CD4-positive, alpha-beta T cell treated with Interleukin-17A for 4 hours (primary cell): ENCODE results near the gene ZBTB39.
"Not testable (repeated sequence)": the region's sequence is repeated elsewhere in the genome, so short reads cannot be mapped to it uniquely, and the experiment has no call there.

Source experiments
- DNase-seq: peaks from one replicate; pipeline ENCODE4 v3.0.0-alpha.2; 2020; ENCODE audit warnings: mixed read lengths

The ZBTB39 gene

DNA sequence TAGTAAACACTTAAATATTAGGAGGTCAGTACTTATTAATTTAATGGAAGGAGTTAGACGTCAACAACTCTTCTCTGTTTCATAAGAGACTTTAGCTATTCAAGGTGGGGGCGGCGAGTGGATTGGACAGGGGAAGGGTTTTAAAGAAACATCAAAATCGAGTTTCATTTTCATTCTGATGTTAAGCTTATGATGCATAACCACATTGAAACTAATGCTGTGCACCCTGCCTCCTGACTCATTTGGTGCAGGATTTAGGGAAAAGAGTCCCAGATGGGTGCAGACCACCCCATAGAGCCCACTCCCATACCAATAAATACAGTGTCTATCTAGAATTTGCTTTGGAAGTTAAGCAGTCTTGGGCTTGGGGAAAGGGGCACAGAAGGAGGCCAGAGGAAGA lies 7.4 kb downstream of the ZBTB39 start:
- DNase-seq, result no peak

DNA sequence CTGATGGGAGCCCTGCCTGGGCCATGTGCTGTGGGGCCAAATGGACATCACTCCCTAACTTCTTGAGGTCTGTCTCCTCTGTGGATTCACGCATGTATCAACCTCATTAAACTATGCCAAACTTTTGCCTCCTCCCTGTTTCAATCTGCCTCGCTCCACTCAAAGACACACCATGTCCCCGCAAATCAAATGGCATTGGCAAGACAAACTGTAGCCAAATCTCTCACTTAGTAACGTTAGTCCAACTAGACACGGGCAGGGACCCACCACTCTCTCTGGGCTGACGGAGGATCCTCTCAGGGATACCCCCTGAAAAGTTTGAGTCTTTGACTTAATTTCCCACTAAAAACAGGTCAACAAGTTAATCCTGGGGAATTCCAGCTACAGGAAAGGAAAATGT lies 8.0 kb downstream of the ZBTB39 start:
- DNase-seq, result no peak

DNA sequence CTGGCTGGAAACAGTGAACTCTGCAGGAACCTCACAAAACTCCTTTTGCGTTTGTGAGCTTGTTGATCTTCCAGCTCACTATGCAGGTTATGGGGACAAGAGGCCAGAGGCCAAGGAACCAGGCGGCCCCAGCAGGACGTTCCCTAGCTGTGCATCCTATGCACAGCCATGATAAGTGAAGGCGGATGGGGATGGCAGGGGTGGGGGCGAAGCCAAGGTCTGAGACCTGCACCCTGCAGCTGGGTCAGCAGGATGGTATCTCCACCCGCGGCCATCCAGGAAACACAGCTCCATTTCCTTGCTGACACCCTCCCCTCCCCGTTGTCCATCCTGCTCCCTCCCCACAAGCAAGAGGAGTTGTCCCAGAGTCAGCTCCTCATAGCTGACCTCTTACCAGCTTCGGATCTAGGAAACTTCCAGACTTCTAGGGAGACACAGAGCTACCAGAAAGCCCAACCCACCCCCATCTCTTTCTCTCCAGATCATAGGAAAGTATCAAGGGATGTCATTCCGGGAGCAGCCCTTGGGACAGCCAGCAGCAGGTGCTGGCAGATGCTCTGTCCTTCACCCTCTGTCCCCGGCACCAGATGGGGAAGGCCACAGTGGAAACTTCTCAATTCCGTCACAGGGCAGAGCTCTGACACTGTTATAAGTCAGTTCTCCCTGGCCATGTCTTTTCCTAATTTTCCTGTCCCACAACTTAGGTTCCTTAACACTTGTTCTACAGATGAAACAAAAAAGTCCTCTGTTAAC lies 9.4 kb downstream of the ZBTB39 start:
- no peak for DNase-seq

DNA sequence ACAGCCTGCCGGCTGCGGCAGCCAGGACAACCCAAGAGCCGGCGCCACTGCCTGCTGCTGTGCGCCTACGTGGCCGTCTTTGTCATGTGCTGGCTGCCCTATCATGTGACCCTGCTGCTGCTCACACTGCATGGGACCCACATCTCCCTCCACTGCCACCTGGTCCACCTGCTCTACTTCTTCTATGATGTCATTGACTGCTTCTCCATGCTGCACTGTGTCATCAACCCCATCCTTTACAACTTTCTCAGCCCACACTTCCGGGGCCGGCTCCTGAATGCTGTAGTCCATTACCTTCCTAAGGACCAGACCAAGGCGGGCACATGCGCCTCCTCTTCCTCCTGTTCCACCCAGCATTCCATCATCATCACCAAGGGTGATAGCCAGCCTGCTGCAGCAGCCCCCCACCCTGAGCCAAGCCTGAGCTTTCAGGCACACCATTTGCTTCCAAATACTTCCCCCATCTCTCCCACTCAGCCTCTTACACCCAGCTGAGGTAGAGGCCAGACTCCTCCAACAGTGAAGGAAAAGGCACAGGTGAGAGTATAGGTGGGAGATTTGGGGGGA lies 10.3 kb downstream of the ZBTB39 start:
- DNase-seq, result no peak

DNA sequence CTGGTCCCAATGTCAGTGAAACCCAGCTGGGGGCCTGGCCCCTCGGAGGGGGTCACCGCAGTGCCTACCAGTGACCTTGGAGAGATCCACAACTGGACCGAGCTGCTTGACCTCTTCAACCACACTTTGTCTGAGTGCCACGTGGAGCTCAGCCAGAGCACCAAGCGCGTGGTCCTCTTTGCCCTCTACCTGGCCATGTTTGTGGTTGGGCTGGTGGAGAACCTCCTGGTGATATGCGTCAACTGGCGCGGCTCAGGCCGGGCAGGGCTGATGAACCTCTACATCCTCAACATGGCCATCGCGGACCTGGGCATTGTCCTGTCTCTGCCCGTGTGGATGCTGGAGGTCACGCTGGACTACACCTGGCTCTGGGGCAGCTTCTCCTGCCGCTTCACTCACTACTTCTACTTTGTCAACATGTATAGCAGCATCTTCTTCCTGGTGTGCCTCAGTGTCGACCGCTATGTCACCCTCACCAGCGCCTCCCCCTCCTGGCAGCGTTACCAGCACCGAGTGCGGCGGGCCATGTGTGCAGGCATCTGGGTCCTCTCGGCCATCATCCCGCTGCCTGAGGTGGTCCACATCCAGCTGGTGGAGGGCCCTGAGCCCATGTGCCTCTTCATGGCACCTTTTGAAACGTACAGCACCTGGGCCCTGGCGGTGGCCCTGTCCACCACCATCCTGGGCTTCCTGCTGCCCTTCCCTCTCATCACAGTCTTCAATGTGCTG lies 11.0 kb downstream of the ZBTB39 start:
- DNase-seq, result no peak

DNA sequence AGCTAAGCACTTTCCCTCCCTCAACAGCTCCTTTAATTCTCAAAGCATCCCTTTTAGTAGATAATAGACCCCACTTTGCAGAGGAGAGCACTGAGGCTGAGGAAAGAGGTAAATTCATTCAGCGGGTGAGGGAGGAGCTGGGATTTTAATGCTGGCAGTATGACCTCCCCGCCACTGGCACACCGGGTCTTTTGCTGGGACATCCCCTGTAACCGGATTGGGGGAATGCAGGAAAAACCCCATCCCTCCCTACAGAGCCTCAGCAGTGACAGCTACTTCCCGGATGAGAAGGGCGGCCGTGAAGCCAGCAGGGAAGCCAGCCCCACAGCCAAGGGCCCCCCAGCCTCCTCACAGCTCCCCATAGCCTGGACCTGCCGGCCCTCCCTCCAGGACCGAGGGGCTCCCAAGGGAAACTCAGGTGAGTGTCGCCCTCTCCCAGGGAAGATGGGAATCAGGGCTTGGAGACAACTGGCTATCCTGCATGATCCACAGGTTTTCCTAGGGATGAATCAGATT lies 12.1 kb downstream of the ZBTB39 start:
- DNase-seq, result no peak

DNA sequence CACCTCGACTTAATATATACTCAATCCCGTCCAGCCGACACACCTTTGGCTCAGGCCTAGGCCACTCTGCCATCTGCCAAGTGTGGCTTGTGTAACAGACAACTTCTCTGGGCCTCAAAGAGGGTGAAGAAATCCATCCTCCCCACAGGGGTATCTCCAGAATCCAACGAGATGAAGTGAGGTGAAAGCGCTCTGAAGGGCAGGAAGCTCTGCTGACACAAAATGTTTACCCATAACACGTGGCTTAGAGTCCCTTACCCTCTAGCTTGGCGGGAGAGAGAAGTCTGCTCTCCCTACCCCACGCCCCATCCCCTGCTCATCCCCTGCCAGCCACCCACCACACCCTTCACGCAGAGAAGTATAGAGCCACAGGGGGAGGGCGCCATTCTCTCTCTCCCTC lies 13.0 kb downstream of the ZBTB39 start:
- no peak for DNase-seq

DNA sequence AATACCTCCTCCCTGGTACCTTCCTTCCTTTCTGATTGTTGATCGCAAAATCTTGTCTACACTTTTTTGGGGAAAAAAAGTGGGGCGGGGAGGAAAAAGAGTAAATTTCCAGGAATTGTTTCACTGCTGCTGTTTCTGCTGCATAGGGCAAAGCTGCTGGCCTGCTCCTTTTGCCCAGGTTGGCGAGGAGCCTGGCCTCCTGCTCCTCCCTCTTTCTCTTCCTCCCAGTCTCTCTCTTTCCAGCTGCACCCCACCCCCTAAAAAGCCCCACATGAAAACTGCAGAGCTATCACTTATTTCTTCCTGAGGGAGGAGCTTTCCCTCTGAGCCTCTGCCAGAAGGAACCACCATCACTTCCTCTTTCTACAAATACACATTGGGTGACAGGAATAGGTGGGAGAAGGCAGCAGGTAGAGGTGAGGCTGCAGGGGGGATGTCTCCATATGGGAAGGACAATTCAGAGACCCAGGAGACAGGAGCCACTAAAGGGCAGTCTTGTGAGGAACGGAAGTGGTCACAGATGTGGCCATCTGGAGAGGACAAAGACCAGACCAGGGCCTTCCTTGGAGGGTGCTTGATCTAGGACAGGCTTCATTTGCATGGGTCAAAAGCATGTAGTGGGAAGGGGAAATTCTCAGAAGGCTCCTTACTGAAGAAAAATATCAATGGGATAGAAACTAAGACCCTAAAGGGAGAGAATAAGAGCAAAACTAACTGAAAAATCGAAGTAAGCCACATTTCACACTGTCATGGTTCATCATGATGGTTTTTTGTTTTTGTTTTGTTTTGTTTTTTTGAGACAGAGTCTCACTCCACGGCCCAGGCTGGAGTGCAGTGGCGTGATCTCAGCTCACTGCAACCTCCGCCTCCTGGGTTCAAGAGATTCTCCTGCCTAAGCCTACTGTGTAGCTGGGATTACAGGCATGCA lies 14.8 kb downstream of the ZBTB39 start:
- DNase-seq, result no peak

DNA sequence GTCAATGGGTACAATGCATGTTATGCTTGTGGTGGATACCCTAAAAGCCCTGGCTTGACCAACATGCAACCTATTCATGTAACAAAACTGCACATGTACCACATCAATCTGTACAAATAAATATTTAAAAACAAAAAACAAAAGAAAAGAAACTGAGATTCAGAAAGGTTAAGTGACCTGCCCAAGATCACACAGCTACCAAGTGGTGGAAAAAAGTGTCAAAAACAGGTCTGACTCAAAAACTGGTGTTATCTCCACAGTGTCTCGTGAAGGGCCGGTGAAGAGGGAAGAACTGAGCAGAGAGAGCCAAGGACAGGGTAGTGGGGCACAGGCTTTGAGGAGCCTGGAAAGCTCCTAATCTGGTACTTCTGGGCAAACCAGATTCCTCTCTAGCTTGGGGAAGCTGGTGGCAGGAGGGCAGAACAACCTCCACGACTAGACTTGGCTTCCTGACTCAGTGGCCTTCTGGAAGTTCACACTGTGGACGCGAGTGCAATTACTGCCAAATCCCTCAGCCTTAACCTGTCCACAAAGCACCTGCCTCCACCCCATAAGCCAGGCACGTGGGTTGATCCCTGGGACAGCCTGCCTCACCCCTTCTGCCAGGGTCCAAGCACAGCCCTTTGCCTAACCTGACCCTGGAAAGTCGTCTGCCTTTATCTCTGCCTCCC lies 15.6 kb downstream of the ZBTB39 start:
- DNase-seq, result no peak

DNA sequence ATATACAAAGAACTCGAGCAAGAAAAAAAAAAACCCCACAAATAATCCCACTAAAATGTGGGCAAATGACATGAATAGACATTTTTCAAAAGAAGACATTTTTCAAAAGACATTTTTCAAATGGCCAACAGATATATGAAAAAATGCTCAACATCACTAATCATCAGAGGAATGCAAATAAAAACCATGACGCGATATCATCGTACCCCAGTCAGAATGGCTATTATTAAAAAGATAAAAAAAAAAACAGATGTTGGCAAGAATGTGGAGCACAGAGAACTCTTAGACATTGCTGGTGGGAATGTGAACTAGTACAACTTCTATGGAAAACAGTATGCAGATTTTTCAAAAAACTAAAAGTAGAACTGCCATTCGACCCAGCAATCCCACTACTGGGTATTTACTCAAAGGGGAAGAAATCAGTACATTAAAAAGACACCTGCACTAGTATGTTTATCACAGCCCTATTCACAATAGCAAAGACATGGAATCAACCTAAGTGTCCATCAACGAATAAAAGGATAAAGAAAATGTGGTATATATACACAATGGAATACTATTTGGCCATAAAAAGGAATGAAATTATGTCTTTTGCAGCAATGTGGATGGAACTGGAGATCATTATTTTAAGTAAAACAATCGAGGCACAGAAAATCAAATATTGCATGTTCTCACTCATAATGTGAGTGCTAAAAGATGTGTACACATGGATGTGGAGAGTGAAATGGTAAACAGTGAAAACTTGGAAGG lies 16.3 kb downstream of the ZBTB39 start:
- no peak for DNase-seq

DNA sequence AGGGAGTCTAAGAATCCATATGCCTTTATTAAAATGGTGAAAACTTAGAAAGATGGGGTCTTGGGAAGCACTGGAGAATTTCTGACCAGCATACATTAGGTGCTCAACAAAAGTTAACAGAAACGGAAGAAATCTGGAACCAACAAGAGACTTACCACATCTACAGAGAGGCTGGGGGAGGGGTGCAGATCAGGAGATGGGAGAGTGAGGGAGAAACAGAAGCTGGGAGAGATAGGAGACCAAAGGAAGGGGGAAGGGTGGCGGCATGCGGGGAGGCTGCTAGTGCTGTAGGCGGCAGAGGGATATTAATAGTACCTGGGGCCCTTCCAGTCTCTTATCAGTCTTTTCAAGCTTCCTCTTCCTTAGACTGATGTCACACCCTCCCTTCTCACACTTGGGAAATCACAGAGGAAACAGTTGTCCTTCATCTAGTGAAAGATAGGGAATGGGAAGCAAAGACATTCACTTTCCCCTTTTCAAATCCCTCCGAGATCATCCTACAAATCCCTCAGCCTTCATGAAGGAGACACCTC lies 18.1 kb downstream of the ZBTB39 start:
- no peak for DNase-seq

DNA sequence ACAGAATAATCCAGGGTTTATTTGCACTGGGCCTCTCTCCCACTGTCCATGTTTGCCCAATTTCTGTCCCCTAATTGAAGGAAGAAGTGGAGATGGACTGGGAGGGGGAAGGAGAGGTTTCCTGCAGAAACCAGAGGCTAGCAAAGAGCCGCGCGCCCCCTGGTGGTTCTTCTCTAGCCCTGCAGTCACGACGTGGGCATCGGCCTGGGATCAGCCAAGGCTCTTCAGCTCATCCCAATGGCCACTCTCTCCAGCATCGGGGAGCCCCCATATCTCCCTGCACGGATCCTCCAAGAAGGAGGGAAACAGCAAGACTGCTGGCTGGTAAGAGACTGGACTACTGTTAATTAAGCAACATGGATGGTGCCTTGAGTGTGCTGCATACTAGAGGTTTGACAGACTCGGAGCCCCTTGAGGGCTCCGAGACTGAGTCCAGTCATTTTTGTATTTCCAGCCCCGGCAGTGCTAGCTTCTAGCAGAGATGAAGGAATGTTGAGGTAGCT lies 18.7 kb downstream of the ZBTB39 start:
- DNase-seq, result peak; percentile 86

DNA sequence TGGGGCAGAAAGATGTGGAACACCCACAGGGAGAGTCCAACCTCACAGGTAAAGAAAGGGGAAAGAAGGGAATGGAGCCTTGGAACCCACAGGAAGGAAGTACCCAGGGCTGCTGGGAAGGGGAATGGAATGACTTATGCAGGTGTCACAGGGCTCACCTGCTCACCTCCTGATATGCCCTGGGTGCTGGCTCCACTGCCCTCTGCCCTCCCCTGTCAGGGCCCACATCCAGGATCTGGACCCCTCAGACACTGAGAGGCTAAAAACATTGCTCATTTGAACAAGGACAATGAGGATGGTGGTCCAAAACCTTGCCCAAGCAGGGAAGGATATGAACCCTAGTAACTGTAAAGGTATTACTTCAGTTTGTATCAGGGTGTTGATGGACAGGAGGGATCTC lies 19.3 kb downstream of the ZBTB39 start:
- no peak for DNase-seq

DNA sequence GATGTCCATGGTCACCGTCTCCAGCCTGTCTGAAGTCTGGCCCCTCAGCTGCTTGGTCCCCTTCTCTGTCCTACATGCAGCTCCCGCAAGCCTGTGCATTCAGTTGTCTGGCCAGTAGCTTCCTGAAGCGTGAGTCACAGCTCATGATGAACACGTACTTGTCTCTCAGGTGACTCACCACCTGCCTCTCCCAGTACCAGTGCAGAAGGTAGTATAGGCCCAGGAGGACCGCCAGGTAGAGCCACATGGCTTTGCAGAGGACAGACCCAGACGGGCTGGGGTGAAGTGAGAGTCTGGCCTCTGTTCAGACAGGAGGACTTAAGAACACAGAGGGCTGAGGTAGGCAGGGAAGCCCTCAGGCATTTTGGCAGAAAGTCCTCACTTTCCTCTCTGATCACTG lies 20.6 kb downstream of the ZBTB39 start:
- DNase-seq, result peak; percentile 24

DNA sequence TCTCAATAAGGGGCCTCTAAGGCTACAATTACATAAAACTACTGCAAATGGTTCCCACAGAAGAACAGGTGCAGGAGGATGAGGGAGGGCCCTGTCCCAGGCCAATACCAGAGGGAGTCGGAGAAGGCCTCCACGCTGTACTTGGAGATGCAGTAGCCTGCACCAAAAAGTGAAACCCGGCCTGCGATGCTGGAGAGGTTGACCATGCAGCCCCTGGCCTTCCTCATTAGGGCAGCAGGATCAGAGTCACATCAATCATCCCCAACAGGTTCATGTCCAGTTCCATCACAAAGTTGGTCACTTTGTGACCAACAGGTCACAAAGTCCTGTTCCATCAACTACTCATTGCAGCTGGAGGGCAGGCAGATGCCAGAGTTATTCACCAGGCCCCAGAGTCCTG lies 23.0 kb downstream of the ZBTB39 start:
- DNase-seq, result no peak

DNA sequence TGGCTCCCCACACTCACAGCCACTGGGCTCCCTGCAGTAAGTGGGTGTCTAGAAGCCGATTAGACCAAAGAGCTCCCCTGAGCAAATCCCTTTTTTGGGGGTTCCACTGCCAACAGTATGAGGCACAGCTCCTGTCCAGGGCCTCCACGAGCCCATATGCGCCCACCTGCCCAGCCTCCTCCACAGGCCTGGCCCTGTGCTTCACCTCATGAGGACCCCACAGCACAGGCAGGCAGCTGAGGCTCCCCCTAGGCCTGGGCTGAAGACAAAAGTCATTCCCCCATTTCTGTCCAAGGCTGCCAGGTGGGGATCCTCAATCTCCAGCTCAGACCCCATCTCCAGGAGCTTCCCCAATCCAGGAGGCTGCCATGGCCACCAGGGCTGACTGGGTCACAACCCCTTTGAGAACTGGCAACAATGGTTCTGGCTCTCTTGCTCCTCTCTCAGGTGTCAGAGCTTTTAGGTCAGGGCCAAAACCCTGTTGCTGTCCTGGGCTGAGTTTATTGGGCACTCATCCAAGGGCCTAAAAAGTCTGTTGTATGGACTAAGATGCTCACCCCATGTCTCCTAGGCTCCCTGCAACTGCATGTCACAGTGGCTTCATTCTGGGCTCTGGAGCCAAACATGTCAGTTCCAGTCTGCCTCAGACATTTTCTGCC lies 23.6 kb downstream of the ZBTB39 start:
- DNase-seq, result not testable (repeated sequence)

DNA sequence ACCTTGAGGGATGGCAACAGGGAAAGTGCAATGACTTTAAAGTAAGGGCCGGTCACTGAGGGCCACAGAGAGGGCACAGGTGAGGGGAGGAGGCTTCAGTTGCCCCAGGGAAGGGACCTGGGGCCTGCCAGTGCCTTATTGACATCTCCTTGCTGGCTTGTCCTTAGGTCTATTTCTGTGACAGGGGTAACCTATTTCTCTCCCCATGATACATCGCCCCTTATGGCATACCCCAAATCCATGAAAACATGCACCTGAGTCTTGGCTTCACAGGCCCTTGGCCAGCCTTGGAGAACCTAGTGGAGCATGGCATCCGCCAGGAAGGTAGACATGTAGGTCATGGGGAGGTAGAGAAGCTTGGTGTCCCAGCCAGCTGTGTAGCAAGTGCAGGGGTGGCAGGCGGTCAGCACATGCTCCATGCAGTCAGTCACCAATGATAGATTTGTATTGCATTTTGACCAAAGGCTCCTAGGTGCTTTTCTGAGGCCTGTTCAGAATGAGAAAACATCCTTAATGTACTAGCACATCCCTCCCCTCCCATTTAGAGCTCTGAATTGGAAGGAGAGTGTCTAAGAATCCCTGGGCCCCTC lies 25.3 kb downstream of the ZBTB39 start:
- no peak for DNase-seq

DNA sequence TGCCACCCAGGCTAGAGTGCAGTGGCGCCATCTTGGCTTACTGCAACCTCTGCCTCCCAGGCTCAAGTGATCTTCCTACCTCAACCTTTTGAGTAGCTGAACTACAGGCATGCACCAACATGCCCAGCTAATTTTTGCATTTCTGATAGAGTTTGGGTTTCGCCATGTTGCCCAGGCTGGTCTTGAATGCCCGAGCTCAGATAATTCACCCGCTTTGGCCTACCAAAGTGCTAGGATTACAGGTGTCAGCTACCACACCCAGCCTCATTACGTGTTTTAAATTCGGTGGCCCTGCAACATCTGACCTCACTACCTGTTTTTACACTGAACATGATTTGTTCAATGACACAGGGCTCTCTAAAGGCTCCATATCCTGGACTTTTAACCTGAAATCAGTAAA lies 26.1 kb downstream of the ZBTB39 start:
- DNase-seq, result no peak

DNA sequence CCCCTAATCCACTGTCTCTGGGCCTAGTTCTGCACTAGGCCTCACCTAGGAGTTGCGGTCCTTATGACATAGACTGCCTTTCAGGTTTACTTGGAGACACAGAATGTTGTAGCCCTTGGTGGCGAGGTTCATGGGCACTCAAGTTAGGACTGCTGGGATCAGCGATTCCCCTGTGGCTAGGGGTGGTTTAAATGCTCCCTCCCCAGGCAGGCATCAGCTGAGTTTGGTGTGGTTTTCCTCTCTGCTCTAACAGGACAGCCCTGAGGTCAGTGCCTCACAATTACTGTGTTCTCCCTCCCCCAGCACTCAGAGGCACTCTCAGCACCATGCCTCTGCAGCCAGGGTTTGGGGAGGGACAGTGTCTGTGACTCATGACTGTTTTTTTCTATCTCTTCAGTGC lies 26.7 kb downstream of the ZBTB39 start:
- no peak for DNase-seq
